Measurements from ENCODE around the gene NUP214.
"Not testable (repeated sequence)": the region's sequence is repeated elsewhere in the genome, so short reads cannot be mapped to it uniquely, and the experiment has no call there.

Gene NUP214

DNA sequence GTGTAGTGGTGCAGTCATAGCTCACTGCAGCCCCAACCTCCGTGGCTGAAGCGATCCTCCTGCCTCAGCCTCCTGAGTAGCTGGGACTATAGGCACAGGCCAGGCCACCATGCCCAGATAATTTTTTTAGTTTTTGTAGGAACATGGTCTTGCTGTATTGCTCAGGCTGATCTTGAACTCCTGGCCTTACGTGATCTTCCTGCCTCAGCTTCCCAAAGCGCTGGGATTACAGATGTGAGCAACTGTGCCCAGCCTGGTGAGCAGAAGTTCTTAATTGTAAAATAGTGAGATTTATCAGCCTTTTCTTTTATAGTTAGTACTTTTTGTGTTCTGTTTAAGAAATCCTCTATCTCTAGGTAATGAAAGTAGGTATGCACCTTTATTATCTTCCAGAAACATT is 42.5 kb downstream of the NUP214 start:
- DNase-seq = no peak

DNA sequence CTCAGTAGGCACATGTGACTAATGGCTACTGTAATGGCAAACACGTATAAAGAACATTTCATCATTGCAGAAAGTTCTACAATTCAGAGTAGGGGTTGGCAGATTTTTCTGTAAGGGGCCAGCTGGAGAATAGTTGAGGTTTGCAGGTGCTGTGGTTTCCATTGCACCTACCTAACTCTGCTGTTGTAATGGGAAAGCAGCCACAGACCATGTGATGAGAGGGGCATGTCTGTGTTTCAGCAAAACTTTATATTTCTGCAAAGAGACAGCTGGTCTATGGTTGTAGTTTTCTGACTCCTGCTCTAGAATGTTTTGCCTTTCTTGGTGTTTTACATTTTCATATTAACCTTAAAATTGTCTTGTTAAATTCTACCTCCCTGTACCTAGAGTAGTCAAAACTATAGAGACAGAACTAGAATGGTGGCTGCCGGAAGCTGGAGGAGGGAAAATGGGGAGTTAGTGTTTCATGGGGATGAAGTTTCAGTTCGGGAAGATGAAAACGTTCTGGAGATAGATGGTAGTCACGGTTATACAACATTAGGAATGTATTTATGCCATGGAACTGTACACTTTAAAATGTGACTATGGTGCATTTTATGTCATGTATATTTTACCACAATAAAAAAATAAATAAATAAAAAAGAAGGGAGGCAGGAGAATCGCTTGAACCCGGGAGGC is 44.3 kb downstream of the NUP214 start:
- DNase-seq = no peak

DNA sequence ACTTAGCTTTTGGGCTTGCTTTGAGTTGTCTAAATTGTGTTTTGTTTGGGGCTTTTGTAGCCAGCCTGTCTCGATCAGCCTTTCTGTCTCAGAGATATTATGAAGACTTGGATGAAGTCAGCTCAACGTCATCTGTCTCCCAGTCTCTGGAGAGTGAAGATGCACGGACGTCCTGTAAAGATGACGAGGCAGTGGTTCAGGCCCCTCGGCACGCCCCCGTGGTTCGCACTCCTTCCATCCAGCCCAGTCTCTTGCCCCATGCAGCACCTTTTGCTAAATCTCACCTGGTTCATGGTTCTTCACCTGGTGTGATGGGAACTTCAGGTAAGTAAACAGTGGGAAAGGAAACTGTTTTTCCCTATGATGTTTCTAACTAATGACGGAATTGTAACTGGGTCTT is 48.6 kb downstream of the NUP214 start:
- no peak for DNase-seq

DNA sequence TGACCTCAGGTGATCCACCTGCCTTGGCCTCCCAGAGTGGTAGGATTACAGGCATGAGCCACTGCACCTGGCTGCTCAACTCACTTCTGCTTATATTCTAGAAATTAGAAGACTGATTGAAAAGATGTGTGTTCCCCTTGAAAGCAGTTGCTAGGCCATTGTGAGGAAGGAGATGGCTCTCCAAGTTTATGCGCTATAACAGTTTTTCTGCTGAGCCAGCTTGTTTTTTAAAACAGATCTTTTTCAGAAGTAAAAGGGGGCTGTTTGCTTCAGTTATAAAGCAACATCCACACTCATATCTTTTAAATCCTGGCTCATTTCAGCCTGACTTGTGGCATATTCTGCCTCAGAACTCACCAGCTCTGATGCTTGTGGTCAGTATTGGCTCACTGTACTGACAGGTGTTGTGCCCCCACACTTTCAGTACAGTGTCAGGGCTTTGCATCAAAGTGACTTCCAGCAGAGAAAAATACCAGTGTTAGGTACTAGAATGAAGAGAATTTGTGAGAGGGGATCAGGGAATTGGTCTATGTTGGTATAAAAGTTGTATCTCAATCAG is 49.4 kb downstream of the NUP214 start:
- DNase-seq = no peak

DNA sequence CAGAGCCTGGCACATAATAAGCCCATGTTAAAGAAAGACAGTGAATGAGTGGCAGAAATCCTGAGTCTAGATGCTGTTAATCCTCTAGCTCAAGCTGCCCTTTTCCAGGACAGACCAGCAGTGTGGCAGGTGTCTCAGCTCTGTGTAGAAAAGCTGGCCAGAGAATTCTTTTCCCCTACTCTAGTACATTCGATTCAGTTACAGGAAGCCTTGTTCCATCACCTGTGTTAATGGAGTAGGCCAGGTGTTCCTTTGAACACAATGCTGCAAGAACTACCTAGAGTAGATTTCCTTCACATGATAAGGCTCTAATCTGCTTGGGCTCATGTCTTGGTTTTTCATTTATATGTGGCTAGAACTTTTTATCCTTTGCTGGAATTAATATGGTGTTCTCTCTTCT is 52.5 kb downstream of the NUP214 start:
- no peak for DNase-seq

DNA sequence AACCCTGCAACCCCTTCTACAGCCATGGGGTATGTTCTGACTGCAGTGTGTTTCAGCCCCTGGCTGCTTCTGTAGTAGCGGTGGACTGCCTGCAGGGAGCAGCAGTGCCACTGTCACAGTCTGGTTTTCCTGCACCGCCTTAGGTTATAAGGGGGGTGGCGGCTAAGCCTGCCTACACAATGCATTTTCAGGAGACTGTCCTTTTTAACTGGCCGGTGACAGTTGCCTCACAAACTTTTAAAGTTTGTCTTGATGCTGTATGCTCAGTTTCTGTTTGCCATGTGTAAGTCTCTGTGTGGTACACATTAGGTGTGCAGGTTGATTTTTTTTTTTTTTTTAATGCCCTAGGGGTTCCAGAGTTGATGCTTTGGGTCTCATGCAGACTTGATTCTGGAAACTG is 53.0 kb downstream of the NUP214 start:
- DNase-seq = peak; percentile 75 to 80

DNA sequence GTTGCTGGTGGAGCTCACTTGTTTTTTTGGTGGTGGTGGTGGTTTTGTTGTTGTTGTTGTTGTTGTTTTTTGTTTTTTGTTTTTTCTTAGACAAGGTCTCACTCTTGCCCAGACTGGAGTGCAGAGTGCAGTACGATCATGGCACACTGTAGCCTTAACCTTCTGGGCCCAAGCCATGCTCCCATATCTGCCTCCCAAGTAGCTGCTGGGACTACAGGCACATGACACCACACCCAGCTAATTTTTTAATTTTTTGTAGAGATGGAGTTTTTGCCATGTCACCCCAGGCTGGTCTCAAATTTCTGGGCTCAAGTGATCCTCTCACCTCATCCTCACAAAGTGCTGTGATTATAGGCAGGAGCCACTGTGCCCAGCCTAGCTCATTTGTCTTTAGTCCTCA is 53.5 kb downstream of the NUP214 start:
- DNase-seq = no peak

DNA sequence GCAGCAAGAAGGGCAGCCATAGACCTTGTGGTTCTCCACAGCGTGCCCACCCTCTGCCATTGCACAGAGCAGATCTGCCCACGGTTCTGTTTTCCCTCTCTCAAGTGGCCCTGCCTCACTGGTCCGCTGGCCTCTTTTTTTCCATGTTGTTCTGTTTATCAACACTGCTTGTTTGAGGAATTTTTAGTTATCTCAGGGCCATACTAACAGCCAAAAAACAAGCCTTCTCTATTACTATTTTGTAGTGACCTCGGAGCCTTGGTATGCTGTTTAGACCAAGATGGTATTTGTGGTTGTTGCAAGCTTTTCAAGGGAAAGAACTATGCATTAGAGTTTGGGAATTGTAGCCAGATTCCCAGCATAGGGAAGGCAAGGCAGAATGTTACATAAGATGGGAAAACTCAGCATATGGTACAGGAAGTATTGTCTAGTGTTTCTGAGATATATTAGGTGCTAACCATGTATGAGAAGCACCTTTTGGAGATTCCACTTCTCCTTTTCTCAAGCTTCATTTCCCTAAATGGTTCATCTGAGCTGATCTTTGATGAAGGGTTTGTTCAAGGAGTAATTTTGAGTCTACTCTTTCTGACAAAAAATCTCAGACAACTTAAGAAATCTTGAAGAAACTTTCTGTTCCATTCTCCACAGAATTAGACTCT is 54.3 kb downstream of the NUP214 start:
- DNase-seq = no peak

DNA sequence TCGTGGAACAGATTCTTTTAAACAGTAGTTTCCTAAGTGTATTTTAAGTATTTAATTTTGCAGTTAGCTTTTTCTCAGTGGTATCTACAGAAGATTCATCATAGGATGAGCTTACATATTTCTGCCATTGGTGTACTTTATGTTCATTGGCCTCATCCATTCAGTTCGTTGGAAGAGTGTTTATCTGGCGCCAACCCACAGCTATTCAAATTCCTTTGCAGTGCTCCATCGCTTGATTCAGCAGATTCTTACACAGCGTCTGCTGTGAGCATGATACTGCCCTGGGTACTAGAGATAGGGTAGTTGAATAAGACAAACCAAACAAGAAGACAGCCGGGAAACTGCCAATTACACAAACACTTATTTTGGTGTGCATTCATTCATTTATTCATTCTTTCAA is 55.1 kb downstream of the NUP214 start:
- no peak for DNase-seq

DNA sequence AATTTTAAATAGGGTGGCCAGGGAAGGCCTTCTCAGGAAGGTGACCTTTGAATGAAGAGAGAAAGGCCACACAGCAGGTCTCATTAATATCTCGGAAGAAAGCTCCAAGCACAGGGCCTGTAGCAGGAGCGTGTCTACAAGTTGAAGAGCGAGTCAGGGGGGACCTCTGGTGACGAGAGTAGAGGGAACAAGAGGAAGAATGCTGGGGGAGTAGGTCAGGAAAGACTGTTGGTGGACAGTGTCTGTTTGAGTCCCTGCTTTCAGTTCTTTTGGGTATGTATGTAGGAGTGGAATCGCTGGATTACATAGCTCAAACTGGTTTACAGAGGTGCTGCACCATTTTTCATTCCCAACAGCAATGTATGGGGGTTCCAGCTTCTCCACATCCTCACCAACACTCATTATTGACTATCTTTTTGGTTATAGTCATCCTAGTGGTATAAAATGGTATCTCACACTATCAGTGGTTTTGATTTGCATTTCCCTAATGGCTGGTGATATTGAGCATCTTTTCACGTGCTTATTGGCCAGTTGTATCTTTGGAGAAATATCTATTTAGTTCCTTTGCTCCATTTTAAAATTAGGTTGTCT is 55.8 kb downstream of the NUP214 start:
- DNase-seq = peak in 1 of 2 experiments; percentile 6

DNA sequence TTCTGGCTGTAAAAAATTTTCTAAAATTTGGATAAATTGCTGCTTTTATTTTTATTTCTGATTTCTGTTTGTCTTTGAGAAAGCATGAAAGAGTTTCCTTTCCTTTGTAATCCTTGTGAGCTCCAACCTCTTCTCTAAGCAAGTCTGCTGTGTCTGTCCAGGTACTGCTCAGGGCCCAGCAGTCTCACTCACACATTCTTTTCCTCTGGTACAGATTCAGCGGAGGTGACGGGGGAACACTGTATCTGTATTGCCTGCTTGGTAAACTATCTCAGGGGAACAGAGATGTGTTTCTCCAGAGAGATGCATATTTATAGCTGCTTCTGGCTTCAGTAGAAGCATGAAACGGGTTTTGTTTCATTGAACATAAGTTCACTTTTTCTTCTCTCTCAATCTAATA is 60.5 kb downstream of the NUP214 start:
- no peak for DNase-seq

DNA sequence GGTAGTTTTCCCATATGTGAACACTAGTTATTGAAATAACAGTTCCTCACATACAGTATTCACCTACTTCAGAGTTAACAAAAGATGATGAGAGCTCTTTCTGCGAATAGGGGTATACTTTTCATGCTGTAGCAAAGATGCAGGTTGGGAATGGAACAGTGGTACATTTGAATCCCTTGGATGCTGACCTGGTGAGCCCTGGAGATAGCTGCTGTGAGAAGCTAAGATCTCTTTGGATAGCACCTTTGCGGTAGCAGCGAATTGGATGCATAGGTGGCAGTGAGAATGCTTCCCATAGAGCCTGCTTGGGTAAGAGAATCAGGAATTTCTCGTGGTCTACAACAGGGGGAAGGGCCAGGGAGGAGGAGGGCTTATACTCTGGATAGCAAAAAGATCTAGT is 61.2 kb downstream of the NUP214 start:
- DNase-seq = no peak

DNA sequence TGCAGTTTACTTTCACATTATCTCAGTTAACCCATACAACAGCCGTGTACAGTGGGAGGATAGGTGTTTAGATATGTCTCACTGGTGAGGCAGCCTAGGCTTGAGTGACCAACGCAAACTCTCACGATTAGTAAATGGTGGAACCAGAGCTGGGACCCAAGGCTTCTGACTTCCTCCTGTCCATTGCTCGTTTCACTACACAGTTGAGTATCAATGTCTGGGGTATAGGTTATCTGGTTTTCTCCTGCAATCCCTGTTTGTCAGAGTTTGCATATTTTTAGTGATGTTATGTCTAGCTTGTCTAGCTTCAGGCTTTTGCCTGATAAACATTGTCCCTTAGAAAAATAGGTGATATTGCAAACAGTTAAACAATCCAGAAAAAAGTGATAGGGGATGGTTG is 62.6 kb downstream of the NUP214 start:
- no peak for DNase-seq

DNA sequence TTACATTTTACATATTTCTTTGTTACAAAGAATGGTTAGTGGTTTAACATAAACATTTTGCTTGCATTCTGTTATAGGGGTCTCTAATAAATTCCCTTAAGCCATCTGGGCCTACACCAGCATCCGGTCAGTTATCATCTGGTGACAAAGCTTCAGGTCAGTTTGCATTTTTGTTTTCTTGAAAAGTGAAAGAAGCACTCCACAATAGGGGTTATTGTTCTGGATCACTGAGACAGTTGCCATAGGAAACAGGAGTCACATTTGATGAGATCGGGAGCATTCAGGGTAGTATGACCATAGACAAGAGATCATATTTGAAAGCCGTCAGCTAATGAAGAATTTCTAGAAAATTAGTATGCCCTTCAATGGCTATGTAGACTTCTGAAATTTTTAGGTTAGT is 63.6 kb downstream of the NUP214 start:
- no peak for DNase-seq

DNA sequence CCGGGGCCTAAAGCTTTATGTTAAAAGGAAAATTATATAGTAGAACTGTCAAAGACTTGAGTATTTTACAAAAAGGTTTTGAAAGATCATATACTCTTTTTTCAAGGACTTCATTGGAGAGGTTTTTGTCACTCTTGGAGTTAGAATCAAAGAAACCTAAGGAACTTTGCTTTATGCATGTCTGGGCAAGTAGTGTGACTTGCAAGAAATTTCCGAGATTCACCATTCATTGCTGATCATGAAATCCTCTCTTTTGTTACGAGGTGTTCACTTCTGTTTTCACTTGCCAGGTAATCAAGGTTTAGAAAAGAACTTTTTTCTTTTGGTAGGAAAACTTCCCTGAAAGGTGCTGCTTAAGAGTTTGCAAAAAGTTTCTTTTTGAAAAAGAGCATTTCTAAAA is 64.8 kb downstream of the NUP214 start:
- no peak for DNase-seq

DNA sequence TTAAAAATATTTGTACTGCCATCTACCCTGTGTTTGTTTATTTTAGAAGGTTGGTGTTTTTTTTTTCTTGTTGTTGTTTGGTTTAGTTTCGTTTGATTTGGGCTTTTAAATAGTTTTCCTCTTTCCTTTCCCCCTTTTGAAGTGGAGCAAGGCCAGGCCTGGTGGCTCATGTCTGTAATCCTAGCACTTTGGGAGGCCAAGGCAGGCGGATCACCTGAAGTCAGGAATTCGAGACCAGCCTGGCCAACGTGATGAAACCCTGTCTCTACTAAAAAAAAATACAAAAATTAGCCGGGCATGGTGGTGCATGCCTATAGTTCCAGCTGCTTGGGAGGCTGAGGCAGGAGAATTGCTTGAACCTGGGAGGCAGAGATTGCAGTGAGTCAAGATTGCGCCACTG is 65.6 kb downstream of the NUP214 start:
- not testable (repeated sequence) for DNase-seq

DNA sequence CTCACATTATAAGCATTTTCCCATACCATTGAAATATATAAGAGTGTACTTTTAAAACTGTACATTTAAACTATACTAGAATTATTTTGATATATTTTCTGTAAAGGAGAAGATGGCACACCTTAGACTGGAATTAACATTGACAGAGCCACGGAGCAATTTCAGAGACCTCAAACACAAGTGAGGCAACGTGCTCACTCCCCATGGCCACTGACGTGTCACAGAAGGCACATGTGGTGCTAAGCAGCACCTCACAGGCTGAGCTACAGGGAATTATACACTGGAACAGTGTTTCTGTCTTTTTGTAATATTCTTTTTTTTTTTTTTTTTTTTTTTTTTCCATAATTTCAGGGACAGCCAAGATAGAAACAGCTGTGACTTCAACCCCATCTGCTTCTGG is 66.5 kb downstream of the NUP214 start:
- no peak for DNase-seq

DNA sequence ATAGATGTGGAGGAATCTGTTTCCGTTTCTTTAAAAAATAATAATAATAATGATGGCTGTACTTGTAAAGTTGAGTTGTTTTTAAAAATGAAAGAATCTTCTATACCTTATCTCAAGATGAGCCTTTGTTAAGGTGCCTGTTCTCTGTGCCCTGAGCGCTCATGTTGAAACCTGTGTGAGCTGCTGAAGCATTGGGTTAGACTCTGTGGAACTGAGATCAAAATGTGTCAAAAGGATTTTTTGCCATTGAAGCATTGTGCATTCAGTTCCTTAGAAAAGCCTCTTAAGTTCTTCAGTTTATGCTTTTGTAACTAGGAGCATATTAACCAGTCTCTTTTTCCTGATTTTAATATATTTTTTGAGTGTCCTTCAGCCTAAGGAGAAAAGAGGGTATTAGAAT is 67.7 kb downstream of the NUP214 start:
- no peak for DNase-seq

DNA sequence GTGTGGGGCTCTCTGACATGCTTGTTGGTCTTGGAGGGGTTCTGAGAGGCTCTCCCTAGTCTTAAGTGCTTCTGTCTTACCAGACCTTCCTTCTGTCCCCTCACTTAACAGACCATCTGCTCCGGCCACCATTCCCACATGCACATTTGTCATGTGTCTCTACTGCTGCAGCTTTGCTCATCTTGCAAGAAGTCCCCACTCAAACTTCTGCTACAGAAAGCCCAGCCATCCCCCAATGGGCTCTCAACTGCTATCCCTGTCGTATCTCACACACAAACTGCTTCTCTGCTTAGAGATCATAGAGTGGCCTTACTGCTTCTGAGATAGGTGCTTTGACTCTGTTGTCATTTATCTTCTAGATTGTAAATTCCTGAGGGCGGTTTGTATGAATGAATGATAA is 69.4 kb downstream of the NUP214 start:
- DNase-seq = no peak

DNA sequence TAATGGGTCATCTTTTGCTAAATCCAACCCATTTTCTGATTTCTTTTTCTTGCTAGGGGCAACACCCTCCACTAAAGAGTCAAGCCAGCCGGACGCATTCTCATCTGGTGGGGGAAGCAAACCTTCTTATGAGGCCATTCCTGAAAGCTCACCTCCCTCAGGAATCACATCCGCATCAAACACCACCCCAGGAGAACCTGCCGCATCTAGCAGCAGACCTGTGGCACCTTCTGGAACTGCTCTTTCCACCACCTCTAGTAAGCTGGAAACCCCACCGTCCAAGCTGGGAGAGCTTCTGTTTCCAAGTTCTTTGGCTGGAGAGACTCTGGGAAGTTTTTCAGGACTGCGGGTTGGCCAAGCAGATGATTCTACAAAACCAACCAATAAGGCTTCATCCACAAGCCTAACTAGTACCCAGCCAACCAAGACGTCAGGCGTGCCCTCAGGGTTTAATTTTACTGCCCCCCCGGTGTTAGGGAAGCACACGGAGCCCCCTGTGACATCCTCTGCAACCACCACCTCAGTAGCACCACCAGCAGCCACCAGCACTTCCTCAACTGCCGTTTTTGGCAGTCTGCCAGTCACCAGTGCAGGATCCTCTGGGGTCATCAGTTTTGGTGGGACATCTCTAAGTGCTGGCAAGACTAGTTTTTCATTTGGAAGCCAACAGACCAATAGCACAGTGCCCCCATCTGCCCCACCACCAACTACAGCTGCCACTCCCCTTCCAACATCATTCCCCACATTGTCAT is 72.0 kb downstream of the NUP214 start:
- DNase-seq = no peak

DNA sequence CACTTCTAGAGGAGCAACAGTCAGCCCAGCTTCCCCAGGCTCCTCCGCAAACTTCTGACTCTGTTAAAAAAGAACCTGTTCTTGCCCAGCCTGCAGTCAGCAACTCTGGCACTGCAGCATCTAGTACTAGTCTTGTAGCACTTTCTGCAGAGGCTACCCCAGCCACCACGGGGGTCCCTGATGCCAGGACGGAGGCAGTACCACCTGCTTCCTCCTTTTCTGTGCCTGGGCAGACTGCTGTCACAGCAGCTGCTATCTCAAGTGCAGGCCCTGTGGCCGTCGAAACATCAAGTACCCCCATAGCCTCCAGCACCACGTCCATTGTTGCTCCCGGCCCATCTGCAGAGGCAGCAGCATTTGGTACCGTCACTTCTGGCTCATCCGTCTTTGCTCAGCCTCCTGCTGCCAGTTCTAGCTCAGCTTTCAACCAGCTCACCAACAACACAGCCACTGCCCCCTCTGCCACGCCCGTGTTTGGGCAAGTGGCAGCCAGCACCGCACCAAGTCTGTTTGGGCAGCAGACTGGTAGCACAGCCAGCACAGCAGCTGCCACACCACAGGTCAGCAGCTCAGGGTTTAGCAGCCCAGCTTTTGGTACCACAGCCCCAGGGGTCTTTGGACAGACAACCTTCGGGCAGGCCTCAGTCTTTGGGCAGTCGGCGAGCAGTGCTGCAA is 72.8 kb downstream of the NUP214 start:
- no peak for DNase-seq

DNA sequence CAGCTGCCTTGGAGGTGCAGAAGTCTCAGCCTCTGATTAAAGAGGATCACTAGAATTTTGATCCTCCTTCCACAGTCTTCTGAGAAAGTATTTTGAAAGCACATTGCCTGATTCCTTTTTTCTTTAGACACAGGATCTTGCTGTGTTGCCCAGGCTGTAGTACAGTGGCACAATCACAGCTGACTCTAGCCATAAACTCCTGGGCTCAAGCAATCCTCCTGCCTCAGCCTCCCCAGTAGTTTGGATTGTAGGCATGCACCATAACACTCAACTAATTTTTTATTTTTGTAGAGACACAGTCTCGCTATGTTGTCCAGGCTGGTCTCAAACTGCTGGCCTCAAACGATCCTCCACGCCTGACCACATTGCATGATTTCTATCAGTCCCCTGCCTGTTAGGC is 76.5 kb downstream of the NUP214 start:
- DNase-seq = no peak
